SK-N-SH treated with all-trans-retinoic acid at 6 μM for 48 hours (cell line): ENCODE measurements around the gene HOXC9.

ENCODE experiments used
- ATAC-seq: fragments of 200-7000 bp; cut with Tn5 transposase; 3 replicates; pipeline ENCODE4 v1.9.1; 2020; ENCODE audit warnings: mild to moderate bottlenecking, moderate library complexity
- ARNTL ChIP-seq: fragments of 450-650 bp; formaldehyde crosslinking; IDR thresholded peaks from 2 replicates; pipeline ENCODE4 v1.5.0; 2020; ENCODE audit warnings: low read depth, mild to moderate bottlenecking, moderate library complexity, borderline replicate concordance
- CSDC2 ChIP-seq: fragments of 250-450 bp; sonication (Bioruptor Pico); IDR thresholded peaks from 2 replicates; pipeline ENCODE4 v1.5.0; 2020; ENCODE audit warnings: mild to moderate bottlenecking, moderate library complexity
- ESRRG ChIP-seq: fragments of 250-450 bp; sonication (Bioruptor Pico); IDR thresholded peaks from 2 replicates; pipeline ENCODE4 v1.6.1; 2021; ENCODE audit warnings: mild to moderate bottlenecking
- SNAI2 ChIP-seq: fragments of 250-450 bp; sonication (Bioruptor Pico); IDR thresholded peaks from 2 replicates; pipeline ENCODE4 v1.5.0; 2020; ENCODE audit warnings: mild to moderate bottlenecking, moderate library complexity
- TCF4 ChIP-seq: fragments of 250-450 bp; sonication (Bioruptor Pico); IDR thresholded peaks from 2 replicates; pipeline ENCODE4 v1.8.0; 2021; ENCODE audit warnings: mild to moderate bottlenecking, moderate library complexity, borderline replicate concordance
- TOX ChIP-seq: fragments of 250-450 bp; sonication (Bioruptor Pico); IDR thresholded peaks from 2 replicates; pipeline ENCODE4 v1.8.0; 2021; ENCODE audit warnings: mild to moderate bottlenecking, moderate library complexity, borderline replicate concordance
- ZC3H10 ChIP-seq: fragments of 250-450 bp; sonication (Bioruptor Pico); IDR thresholded peaks from 2 replicates; pipeline ENCODE4 v1.5.1; 2021; ENCODE audit warnings: mild to moderate bottlenecking, moderate library complexity
- ZFP3 ChIP-seq: fragments of 250-450 bp; sonication (Bioruptor Pico); IDR thresholded peaks from 2 replicates; pipeline ENCODE4 v1.5.0; 2020; ENCODE audit warnings: mild to moderate bottlenecking, moderate library complexity
- ZFP30 ChIP-seq: fragments of 450-650 bp; formaldehyde crosslinking; IDR thresholded peaks from 2 replicates; pipeline ENCODE4 v1.5.0; 2022; ENCODE audit warnings: mild to moderate bottlenecking, moderate library complexity
- ZNF565 ChIP-seq: fragments of 450-650 bp; formaldehyde crosslinking; conservative IDR thresholded peaks from 2 replicates; pipeline ENCODE4 v1.5.0; 2020; ENCODE audit warnings: low read depth, mild to moderate bottlenecking, moderate library complexity
- ZNF70 ChIP-seq: fragments of 450-650 bp; formaldehyde crosslinking; IDR thresholded peaks from 2 replicates; pipeline ENCODE4 v1.5.0; 2020; ENCODE audit warnings: mild to moderate bottlenecking, moderate library complexity
- ZNF8 ChIP-seq: fragments of 450-650 bp; formaldehyde crosslinking; IDR thresholded peaks from 2 replicates; pipeline ENCODE4 v1.5.0; 2020; ENCODE audit warnings: mild to moderate bottlenecking, moderate library complexity
- TF ChIP-seq, protein P1 (sequence below): fragments of 250-450 bp; sonication (Bioruptor Pico); IDR thresholded peaks from 2 replicates; pipeline ENCODE4 v1.8.0; 2021; ENCODE audit warnings: low read depth, mild to moderate bottlenecking, moderate library complexity, borderline replicate concordance
- TF ChIP-seq, protein P2 (sequence below): fragments of 250-450 bp; sonication (Bioruptor Pico); IDR thresholded peaks from 2 replicates; pipeline ENCODE4 v1.5.1; 2020; ENCODE audit warnings: low read depth, mild to moderate bottlenecking, moderate library complexity
- TF ChIP-seq, protein P3 (sequence below): fragments of 250-450 bp; sonication (Bioruptor Pico); IDR thresholded peaks from 2 replicates; pipeline ENCODE4 v1.8.0; 2020; ENCODE audit warnings: mild to moderate bottlenecking, moderate library complexity, borderline replicate concordance
- TF ChIP-seq, protein P4 (sequence below): fragments of 250-450 bp; sonication (Bioruptor Pico); IDR thresholded peaks from 2 replicates; pipeline ENCODE4 v1.5.0; 2020; ENCODE audit warnings: mild to moderate bottlenecking, moderate library complexity
- TF ChIP-seq, protein P5 (sequence below): fragments of 250-450 bp; sonication (Bioruptor Pico); IDR thresholded peaks from 2 replicates; pipeline ENCODE4 v1.5.1; 2021; ENCODE audit warnings: mild to moderate bottlenecking, moderate library complexity

The HOXC9 gene

DNA sequence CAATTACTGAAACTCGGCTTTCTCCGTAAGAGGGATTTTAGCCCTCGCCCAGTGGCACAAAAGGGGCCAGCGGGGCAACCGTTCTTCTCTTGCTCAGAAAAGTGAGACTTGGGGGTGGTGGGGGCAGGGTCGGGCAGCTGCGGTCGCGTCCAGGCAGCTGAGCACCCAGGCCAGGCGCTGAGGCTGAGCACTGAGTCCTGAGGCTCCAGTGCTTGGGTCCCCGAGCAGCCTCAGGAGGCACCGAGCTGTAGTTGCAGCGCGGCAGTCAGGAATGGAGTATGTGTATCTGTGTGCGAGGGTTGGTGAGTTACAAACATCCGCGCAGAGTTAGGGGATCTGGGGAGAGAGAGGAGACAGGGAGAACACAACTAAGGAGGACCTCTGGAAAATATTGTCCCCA lies 24.2 kb downstream of the HOXC9 start:
- TF ChIP-seq, protein P1, sequence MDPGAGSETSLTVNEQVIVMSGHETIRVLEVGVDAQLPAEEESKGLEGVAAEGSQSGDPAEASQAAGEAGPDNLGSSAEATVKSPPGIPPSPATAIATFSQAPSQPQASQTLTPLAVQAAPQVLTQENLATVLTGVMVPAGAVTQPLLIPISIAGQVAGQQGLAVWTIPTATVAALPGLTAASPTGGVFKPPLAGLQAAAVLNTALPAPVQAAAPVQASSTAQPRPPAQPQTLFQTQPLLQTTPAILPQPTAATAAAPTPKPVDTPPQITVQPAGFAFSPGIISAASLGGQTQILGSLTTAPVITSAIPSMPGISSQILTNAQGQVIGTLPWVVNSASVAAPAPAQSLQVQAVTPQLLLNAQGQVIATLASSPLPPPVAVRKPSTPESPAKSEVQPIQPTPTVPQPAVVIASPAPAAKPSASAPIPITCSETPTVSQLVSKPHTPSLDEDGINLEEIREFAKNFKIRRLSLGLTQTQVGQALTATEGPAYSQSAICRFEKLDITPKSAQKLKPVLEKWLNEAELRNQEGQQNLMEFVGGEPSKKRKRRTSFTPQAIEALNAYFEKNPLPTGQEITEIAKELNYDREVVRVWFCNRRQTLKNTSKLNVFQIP (CRISPR knock-in tag): no peak
- TF ChIP-seq ESRRG (CRISPR knock-in tag): no peak
- no peak for TF ChIP-seq ZNF8
- TF ChIP-seq, protein P2, sequence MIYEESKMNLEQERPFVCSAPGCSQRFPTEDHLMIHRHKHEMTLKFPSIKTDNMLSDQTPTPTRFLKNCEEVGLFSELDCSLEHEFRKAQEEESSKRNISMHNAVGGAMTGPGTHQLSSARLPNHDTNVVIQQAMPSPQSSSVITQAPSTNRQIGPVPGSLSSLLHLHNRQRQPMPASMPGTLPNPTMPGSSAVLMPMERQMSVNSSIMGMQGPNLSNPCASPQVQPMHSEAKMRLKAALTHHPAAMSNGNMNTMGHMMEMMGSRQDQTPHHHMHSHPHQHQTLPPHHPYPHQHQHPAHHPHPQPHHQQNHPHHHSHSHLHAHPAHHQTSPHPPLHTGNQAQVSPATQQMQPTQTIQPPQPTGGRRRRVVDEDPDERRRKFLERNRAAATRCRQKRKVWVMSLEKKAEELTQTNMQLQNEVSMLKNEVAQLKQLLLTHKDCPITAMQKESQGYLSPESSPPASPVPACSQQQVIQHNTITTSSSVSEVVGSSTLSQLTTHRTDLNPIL: no peak
- TF ChIP-seq, protein P3, sequence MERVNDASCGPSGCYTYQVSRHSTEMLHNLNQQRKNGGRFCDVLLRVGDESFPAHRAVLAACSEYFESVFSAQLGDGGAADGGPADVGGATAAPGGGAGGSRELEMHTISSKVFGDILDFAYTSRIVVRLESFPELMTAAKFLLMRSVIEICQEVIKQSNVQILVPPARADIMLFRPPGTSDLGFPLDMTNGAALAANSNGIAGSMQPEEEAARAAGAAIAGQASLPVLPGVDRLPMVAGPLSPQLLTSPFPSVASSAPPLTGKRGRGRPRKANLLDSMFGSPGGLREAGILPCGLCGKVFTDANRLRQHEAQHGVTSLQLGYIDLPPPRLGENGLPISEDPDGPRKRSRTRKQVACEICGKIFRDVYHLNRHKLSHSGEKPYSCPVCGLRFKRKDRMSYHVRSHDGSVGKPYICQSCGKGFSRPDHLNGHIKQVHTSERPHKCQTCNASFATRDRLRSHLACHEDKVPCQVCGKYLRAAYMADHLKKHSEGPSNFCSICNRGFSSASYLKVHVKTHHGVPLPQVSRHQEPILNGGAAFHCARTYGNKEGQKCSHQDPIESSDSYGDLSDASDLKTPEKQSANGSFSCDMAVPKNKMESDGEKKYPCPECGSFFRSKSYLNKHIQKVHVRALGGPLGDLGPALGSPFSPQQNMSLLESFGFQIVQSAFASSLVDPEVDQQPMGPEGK: no peak
- no peak for TF ChIP-seq ZNF565 (CRISPR knock-in tag)
- TF ChIP-seq, protein P4, sequence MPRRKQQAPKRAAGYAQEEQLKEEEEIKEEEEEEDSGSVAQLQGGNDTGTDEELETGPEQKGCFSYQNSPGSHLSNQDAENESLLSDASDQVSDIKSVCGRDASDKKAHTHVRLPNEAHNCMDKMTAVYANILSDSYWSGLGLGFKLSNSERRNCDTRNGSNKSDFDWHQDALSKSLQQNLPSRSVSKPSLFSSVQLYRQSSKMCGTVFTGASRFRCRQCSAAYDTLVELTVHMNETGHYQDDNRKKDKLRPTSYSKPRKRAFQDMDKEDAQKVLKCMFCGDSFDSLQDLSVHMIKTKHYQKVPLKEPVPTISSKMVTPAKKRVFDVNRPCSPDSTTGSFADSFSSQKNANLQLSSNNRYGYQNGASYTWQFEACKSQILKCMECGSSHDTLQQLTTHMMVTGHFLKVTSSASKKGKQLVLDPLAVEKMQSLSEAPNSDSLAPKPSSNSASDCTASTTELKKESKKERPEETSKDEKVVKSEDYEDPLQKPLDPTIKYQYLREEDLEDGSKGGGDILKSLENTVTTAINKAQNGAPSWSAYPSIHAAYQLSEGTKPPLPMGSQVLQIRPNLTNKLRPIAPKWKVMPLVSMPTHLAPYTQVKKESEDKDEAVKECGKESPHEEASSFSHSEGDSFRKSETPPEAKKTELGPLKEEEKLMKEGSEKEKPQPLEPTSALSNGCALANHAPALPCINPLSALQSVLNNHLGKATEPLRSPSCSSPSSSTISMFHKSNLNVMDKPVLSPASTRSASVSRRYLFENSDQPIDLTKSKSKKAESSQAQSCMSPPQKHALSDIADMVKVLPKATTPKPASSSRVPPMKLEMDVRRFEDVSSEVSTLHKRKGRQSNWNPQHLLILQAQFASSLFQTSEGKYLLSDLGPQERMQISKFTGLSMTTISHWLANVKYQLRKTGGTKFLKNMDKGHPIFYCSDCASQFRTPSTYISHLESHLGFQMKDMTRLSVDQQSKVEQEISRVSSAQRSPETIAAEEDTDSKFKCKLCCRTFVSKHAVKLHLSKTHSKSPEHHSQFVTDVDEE (CRISPR knock-in tag): no peak
- no peak for TF ChIP-seq ZFP3 (CRISPR knock-in tag)
- TF ChIP-seq ZNF70 (CRISPR knock-in tag): no peak
- no peak for TF ChIP-seq ARNTL (CRISPR knock-in tag)
- TF ChIP-seq TOX (CRISPR knock-in tag): no peak
- TF ChIP-seq, protein P5, sequence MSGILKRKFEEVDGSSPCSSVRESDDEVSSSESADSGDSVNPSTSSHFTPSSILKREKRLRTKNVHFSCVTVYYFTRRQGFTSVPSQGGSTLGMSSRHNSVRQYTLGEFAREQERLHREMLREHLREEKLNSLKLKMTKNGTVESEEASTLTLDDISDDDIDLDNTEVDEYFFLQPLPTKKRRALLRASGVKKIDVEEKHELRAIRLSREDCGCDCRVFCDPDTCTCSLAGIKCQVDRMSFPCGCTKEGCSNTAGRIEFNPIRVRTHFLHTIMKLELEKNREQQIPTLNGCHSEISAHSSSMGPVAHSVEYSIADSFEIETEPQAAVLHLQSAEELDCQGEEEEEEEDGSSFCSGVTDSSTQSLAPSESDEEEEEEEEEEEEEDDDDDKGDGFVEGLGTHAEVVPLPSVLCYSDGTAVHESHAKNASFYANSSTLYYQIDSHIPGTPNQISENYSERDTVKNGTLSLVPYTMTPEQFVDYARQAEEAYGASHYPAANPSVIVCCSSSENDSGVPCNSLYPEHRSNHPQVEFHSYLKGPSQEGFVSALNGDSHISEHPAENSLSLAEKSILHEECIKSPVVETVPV (CRISPR knock-in tag): no peak
- no peak for TF ChIP-seq ZFP30 (CRISPR knock-in tag)
- no peak for TF ChIP-seq ZC3H10 (CRISPR knock-in tag)
- no peak for TF ChIP-seq CSDC2
- TF ChIP-seq SNAI2 (CRISPR knock-in tag): no peak
- ATAC-seq: no peak

DNA sequence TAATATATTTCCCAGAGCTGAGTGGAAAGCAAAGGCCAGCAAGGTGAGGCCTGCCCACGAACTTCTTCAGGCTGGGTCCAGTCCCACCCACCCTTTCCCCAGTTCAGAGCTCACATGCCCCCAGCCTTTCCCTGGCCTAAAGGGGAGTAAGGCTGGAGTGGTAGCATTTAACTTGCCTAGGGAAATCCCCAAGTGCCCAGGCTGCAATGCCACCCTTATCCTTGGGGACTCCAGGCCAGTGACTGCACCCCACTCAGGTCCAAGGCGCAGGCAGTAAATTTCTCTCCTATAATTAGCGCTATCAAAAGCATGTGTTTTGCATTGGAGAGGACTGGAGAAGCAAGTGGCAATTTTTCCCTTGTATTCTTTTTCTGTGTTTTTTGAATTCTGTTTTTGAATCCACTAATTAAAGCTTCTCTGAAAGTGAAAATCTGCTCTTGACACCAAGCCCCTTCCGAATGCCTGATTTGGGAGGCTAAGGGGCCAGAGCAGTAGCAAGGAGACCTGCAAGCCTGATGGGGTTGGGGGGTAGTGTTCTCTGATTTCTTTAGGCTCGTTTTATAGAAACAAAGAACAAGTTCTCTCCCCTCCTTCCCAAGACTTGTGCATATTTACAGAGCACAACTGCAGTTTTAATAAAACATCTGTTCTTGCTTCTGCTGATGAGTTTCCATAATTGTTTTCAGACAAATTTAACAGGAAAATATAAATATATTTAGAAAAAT lies 24.8 kb downstream of the HOXC9 start:
- no peak for ATAC-seq
- no peak for TF ChIP-seq ZFP30 (CRISPR knock-in tag)
- TF ChIP-seq, protein P5 (CRISPR knock-in tag): no peak
- TF ChIP-seq, protein P3: no peak
- TF ChIP-seq TCF4 (CRISPR knock-in tag): no peak
- TF ChIP-seq, all 23 proteins: peak for 0
